Glutamatergic neuron (in vitro differentiated cells): ENCODE measurements around the gene JAK3. TPM values are rescaled to one million over a fixed set of nuclear protein-coding genes. Genes with fewer than 3 reads are reported as not detected.

Experiments used
- DNase-seq: peaks from one replicate; pipeline ENCODE4 v3.0.0; 2022
- H3K27ac Mint-ChIP-seq: one replicate; pipeline ENCODE4 v1.8.0; 2020; ENCODE audit warnings: mild to moderate bottlenecking, mixed read lengths, inconsistent platforms; ENCODE audit not compliant: unreplicated experiment
- H3K27me3 Mint-ChIP-seq: one replicate; pipeline ENCODE4 v1.8.0; 2020; ENCODE audit warnings: mild to moderate bottlenecking, moderate library complexity, mixed read lengths, inconsistent platforms; ENCODE audit not compliant: unreplicated experiment
- H3K36me3 Mint-ChIP-seq: one replicate; pipeline ENCODE4 v1.8.0; 2020; ENCODE audit warnings: mild to moderate bottlenecking, mixed read lengths, inconsistent platforms; ENCODE audit not compliant: unreplicated experiment
- H3K4me1 Mint-ChIP-seq: one replicate; pipeline ENCODE4 v1.8.0; 2020; ENCODE audit warnings: mild to moderate bottlenecking, low read depth, mixed read lengths, inconsistent platforms; ENCODE audit not compliant: unreplicated experiment
- H3K4me3 Mint-ChIP-seq: one replicate; pipeline ENCODE4 v1.8.0; 2020; ENCODE audit warnings: mild to moderate bottlenecking, mixed read lengths, inconsistent platforms; ENCODE audit not compliant: unreplicated experiment
- H3K9me3 Mint-ChIP-seq: one replicate; pipeline ENCODE4 v1.8.0; 2020; ENCODE audit warnings: mild to moderate bottlenecking, moderate library complexity, mixed read lengths, inconsistent platforms; ENCODE audit not compliant: unreplicated experiment
- CTCF ChIP-seq: fragments of 200-600 bp; sonication (generic); IDR thresholded peaks from one replicate; pipeline ENCODE4 v1.5.0; 2021; ENCODE audit not compliant: partially characterized antibody, unreplicated experiment
- total RNA-seq: library from RNA; stranded (reverse); fragmentation: NEBNext Ultra II Directional; extraction: Animal tissue kit (Norgen Biotek cat#: 25700); gene quantifications from one replicate; pipeline ENCODE4 v1.2.1, GENCODE V29; 2021; ENCODE audit not compliant: unreplicated experiment

JAK3 gene
- total RNA-seq, 1 donor from 2014 or later, result 1.3 TPM

- H3K9me3 Mint-ChIP-seq, result no peaks in the 10 kb centered on the region
- peaks cover 11% of the 10 kb centered on the region for H3K27me3 Mint-ChIP-seq
- no peak overlapping the region for H3K27ac Mint-ChIP-seq
- TF ChIP-seq CTCF, result no peak
- H3K36me3 Mint-ChIP-seq, result no peaks in the 10 kb centered on the region
- no peak for DNase-seq
- H3K4me1 Mint-ChIP-seq, result peaks cover 4% of the 10 kb centered on the region
- H3K4me3 Mint-ChIP-seq, result no peak overlapping the region
Observed at GRCh38 chr19:17794412-17794730, 53.4 kb downstream of the JAK3 start.

GRCh38 chr19:17790059-17790780 lies 57.6 kb downstream of the JAK3 start:
- Mint-ChIP-seq H3K4me1 (peaks cover 4% of the 10 kb centered on the region), H3K27ac (no peak overlapping the region), H3K4me3 (no peak overlapping the region), H3K27me3 (peaks cover 14% of the 10 kb centered on the region), H3K36me3 (peaks cover 7% of the 10 kb centered on the region), H3K9me3 (no peaks in the 10 kb centered on the region)
- no peak for DNase-seq
- TF ChIP-seq CTCF, result no peak

GRCh38 chr19:17788632-17789031 lies 59.1 kb downstream of the JAK3 start:
- no peak for DNase-seq
- no peak overlapping the region for H3K27ac Mint-ChIP-seq
- H3K27me3 Mint-ChIP-seq, result peaks cover 9% of the 10 kb centered on the region
- H3K4me1 Mint-ChIP-seq, result peaks cover 5% of the 10 kb centered on the region
- H3K36me3 Mint-ChIP-seq, result peaks cover 12% of the 10 kb centered on the region
- no peak for TF ChIP-seq CTCF
- H3K4me3 Mint-ChIP-seq, result no peak overlapping the region
- H3K9me3 Mint-ChIP-seq, result no peaks in the 10 kb centered on the region

- Mint-ChIP-seq H3K27me3 (peaks cover 6% of the 10 kb centered on the region), H3K9me3 (peaks cover 4% of the 10 kb centered on the region), H3K27ac (no peak overlapping the region), H3K4me1 (peaks cover 5% of the 10 kb centered on the region), H3K36me3 (peaks cover 15% of the 10 kb centered on the region), H3K4me3 (no peak overlapping the region)
- DNase-seq, result no peak
- TF ChIP-seq CTCF, result no peak
Observed at GRCh38 chr19:17787274-17787913, 60.4 kb downstream of the JAK3 start.
